Cardiac septum (tissue), 1 donor: ENCODE data around the gene NFYC. TPM values are rescaled to one million over a fixed set of nuclear protein-coding genes. Genes with fewer than 3 reads are reported as not detected.

Experiments
- DNase-seq: peaks from one replicate; pipeline ENCODE4 v3.0.0-alpha.2; 2020; ENCODE audit warnings: low spot score
- intact Hi-C: fragments of 100-400 bp; cut with DNase I; formaldehyde crosslinking; loops from one replicate; pipeline ENCODE4 v1.14.0; 2022
- long read RNA-seq: library from polyadenylated mRNA; unstranded; transcript quantifications from one replicate; pipeline ENCODE4 v2.0.0, GENCODE V29; 2021
- total RNA-seq: library from RNA; stranded (reverse); fragmentation: NEBNext Ultra II Directional; extraction: Animal tissue kit (Norgen Biotek cat#: 25700); gene quantifications from one replicate; pipeline ENCODE4 v1.2.1, GENCODE V29; 2021
- donor health status: DM: no; HTN: no; CAD: no.

The NFYC gene
- 61.7 TPM for total RNA-seq
- long read RNA-seq, transcript NFYC-215 (10 exons, 1,911 nt), result minor isoform, 6 of 133 reads
- long read RNA-seq, transcript NFYC-213 (10 exons, 1,950 nt), result major isoform, 80 of 133 reads
- long read RNA-seq, transcript NFYC-202 (10 exons, 1,202 nt), result minor isoform, 11 of 133 reads
- long read RNA-seq, partial matches to known transcripts, result 8 of 133 reads
- long read RNA-seq, other reads (novel, unspliced or antisense), result 21 of 133 reads

- intact Hi-C loops, result loop anchor here (1.0 to 5.0 kb wide), 3 partner anchors 18 to 81 kb away; no protein-coding TSS in a partner anchor
- DNase-seq, result peak; percentile 98
These were observed at the start of gene NFYC for GRCh38 chr1:40691538-40692428. Gene NFYC (plus strand): TSS chr1:40691704. CDS start chr1:40738844, 47,140 bp downstream.

GRCh38 chr1:40645118-40645680 is 46.3 kb upstream of the NFYC start:
- intact Hi-C loops, result no loop called here
- no peak for DNase-seq

- intact Hi-C loops, result no loop called here
- DNase-seq, result no peak
These were observed 45.2 kb upstream of the NFYC start for GRCh38 chr1:40646315-40646714.

DNA sequence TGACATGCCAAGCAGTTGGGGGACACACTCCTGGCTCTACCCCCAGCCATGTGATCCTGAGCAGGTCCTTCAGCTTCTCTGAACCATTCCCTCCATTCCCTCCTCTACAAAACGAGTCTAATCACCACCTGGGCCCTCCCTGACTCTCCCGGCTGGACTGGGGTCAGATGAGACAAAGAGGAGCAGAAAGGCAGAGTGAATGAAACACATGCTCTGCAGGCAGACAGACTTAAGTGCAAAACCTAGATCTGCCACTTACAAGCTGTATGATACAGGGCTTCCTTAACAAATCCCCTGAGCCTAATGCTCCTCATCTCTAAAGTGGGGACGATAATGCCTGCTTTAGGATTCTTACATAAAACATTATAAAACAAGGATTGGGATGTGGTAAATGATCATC is 43.3 kb upstream of the NFYC start:
- intact Hi-C loops, result no loop called here

DNA sequence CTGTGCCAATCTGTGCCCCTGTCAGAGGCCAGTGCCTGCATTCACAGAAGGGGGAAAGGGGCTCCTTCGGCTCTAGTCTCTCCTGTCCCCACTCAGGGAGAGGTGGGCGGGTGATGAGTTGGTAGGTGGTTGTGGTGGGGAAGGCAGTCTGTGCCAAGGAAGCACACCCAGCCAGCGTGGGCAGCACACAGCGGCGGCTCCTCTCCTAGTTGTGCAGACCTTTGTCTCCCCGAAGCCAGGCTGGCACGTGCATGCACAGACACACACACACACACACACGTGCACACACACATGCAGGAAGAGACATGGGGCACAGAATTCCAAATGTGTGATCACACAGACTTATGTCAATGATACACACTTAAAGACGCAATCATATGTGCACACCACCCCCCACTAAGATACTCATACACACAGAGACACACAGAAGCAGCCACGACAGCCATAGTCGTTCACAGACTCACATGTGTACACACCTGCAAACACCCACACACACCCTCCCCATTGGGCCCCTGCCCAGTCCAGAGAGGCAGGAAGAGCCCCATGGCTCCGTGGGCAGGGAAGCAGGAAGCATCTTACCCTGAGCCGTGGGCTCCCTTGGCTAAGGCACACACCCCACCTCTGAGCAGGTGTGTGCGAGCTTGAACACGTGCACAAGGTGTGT is 42.4 kb upstream of the NFYC start:
- no peak for DNase-seq
- intact Hi-C loops, result no loop called here

More for the DNA sequence above, 43.3 kb upstream of the NFYC start:
- DNase-seq, result no peak

DNA sequence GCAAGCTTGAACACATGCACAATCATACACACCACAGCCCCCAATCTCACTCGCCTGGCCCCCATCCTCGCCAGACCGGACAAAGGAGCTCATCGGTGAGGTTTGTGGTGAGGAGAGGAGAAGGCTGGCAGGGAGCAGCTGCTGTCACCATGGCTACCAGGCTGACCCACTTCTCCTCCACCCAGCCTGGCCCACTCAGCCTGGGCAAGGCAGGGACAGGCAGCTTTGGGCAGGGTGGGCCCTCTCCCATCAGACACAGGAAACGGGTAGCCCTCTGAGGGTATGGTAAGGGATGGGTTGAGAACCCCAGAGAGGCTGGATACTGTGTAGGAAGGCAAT is 41.9 kb upstream of the NFYC start:
- no peak for DNase-seq
- intact Hi-C loops, result no loop called here

- intact Hi-C loops, result no loop called here
- no peak for DNase-seq
These were observed 41.4 kb upstream of the NFYC start for GRCh38 chr1:40650075-40650474.

DNA sequence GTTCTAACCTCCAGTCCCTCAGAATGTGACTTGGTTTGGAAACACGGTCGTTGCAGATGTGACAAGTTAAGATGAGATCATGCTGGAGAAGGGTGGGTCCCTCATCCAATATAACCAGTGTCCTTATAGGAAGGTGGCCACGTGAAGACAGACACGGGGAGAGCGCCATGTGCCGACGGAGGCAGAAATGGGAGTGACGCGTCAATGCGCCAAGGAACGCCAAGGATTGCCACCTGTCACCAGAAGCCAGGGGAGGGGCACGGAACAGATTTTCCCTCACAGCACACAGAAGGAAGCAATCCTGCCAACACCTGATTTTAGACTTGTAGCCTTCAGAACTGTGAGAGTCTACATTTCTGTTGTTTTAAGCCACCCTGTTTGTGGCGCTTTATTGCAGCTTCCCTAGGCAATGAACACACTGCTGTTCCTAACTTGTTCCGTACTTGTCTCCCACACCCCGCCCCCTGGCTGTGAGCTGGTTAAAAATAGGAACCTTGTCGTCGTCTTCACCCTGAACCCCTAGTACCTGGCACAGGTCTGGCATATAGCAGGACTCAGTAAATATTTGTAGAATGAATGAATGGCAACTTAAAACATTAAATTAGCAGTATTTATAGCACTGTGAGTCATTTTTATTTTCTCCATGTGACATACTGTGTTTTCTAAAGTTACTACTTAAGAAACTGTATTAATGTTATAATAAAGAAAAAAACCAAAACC is 40.2 kb upstream of the NFYC start:
- no peak for DNase-seq
- intact Hi-C loops, result no loop called here

GRCh38 chr1:40652468-40652867 is 39.0 kb upstream of the NFYC start:
- intact Hi-C loops, result no loop called here
- no peak for DNase-seq

- intact Hi-C loops, result no loop called here
- no peak for DNase-seq
These were observed 38.5 kb upstream of the NFYC start for GRCh38 chr1:40652979-40653378.

GRCh38 chr1:40653851-40654537 is 37.5 kb upstream of the NFYC start:
- intact Hi-C loops, result no loop called here
- DNase-seq, result no peak

- no peak for DNase-seq
- intact Hi-C loops, result no loop called here
These were observed 34.5 kb upstream of the NFYC start for GRCh38 chr1:40657046-40657445.

DNA sequence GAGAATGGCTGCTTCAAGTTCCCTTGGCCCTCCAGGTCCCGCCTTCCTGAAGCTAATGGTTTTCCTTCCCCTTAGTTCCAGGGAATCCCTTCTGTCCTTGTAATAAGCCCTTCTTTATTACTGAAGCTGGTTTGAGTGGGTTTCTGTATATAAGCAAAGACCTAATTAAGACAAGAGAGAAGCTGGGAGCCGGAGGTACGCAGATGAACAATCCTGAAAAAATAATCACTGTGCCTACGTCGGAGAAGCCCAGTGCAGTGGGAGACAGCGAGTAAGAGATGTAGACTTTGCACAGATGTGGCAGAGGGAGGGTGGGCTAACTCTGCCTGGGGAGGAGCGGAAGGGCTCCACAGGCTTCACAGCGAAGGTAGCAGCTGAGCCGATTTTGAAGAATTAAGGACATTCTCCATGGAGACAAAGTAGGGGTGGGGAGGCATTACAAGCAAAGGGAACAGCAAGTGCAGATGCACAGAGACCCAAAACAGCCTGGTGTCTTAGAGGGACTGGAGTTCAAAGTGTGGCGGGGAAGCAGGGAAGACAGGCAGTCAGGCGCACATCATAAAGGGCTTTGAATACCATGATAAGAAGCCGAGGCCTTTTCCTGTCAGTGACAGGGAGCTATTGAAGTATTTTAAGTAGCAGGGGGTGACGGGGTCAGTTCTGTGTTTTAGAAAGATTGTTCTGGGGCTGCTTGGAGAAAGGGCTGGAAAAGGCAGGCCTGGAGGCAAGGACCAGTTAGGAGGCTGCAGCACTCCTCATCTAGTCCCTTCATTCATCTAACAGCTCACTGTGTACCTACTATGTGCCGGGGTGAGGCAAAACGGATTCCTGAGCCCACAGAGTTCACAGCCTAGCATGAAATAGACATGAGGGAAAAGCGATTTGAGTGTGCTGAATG is 32.5 kb upstream of the NFYC start:
- intact Hi-C loops, result no loop called here
- no peak for DNase-seq

DNA sequence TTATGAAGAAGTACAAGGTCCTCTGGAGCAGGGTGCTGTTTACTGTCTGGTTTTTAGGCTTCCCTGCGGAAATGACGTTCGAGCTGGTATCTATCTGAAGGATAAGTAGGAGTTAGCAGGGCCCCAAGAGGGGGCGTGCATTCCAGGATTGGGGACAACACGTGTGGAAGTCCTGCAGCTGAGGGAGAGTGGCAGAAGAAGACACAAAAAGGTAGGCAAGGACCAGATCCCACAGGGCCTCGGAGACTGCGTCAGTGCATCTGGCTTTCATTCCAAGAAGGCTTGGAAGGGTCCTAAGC is 31.9 kb upstream of the NFYC start:
- intact Hi-C loops, result no loop called here
- DNase-seq, result no peak

GRCh38 chr1:40661678-40662077 is 29.8 kb upstream of the NFYC start:
- no peak for DNase-seq
- intact Hi-C loops, result no loop called here

- DNase-seq, result no peak
- intact Hi-C loops, result no loop called here
These were observed 29.4 kb upstream of the NFYC start for GRCh38 chr1:40662151-40662550.

DNA sequence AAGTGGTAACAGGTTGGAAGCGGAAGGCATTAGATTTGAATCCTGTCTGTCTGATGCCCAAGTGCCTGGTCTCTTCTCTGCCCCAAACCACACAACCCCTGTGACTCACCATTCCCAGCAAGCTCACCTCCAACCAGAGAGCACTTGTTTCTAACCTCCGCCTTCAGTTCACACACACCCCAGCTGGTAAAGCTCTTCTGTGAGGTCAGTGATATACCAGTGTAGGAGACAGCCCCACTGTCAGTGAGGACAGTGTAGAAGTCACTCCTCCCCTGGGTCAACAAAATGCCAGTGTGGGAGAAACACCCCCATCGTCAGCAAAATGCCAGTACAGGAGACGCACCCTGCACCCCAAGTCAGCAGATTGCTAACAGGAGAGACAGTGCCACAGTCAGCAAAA is 28.6 kb upstream of the NFYC start:
- intact Hi-C loops, result no loop called here
- no peak for DNase-seq
